Gastrocnemius medialis (tissue), 4 donors: ENCODE results near the gene FBXL22. TPM values are rescaled to one million over a fixed set of nuclear protein-coding genes. Genes with fewer than 3 reads are reported as not detected.
"Not testable (repeated sequence)": the region's sequence is repeated elsewhere in the genome, so short reads cannot be mapped to it uniquely, and the experiment has no call there.

Source experiments
- ATAC-seq, 2 donors: fragments of 150-250 bp; one replicate each; pipeline ENCODE4 v1.9.1; 2016
- DNase-seq, 2 donors: peaks; one replicate each; pipeline ENCODE4 v3.0.0-alpha.2; 2019
- H3K27ac ChIP-seq, 4 donors: fragments of 200-600 bp; sonication (generic); 1 replicate in 1 of 4; 2 replicates in 3 of 4; pipeline ENCODE4 v1.5.1; 2016 to 2018; ENCODE audit warnings: mild to moderate bottlenecking in 2 of 4, moderate library complexity in 1 of 4
- H3K27me3 ChIP-seq, 3 donors: fragments of 200-600 bp; sonication (generic) in 2 of 3; 1 replicate in 1 of 3; 2 replicates in 2 of 3; pipeline versions ENCODE4 v1.5.1 to v1.6.0; 2016 to 2019; ENCODE audit warnings: mild to moderate bottlenecking in 1 of 3, moderate library complexity in 1 of 3
- H3K36me3 ChIP-seq, 2 donors: fragments of 200-600 bp; sonication (generic) in 1 of 2; one replicate each; pipeline ENCODE4 v1.5.1; 2017 to 2018
- H3K4me1 ChIP-seq, 2 donors: fragments of 200-600 bp; sonication (generic) in 1 of 2; one replicate each; pipeline ENCODE4 v1.5.1; 2016 to 2017; ENCODE audit warnings: mild to moderate bottlenecking in 2 of 2
- H3K4me3 ChIP-seq, 4 donors: fragments of 200-600 bp; sonication (generic) in 3 of 4; 1 replicate in 1 of 4; 2 replicates in 3 of 4; pipeline ENCODE4 v1.5.1; 2016 to 2019; ENCODE audit warnings: mild to moderate bottlenecking in 2 of 4
- H3K9me3 ChIP-seq, 3 donors: fragments of 200-600 bp; sonication (generic) in 2 of 3; 1 replicate in 1 of 3; 2 replicates in 2 of 3; pipeline ENCODE4 v1.5.1; 2016 to 2019
- POLR2A ChIP-seq, 2 donors: fragments of 450-650 bp; IDR thresholded peaks; one replicate each; pipeline ENCODE4 v1.6.1; 2017; ENCODE audit warnings: antibody characterized with exemption in 2 of 2, mild to moderate bottlenecking in 2 of 2, moderate library complexity in 2 of 2
- in situ Hi-C, 4 donors: fragments of 200-750 bp; cut with MboI; loops; one replicate each; pipeline versions ENCODE4 v1.15.0 to v1.8.0; 2017; ENCODE audit warnings: low sequenced_read_pairs in 4 of 4
- intact Hi-C: fragments of 100-400 bp; cut with DNase I; formaldehyde crosslinking; loops from one replicate; pipeline ENCODE4 v1.15.1; 2023; ENCODE audit warnings: low total_unique reads
- total RNA-seq, 4 donors: library from RNA; depleted of rRNA; stranded (reverse); fragments of >200 nt; gene quantifications; one replicate each; pipeline versions ENCODE4 v1.1.0 to v1.2.3, GENCODE V29; 2016
- TF ChIP-seq, protein P1 (sequence below), 5 experiments: fragments of 450-650 bp in 3 of 5; fragments of 200-600 bp in 2 of 5; sonication (generic) in 2 of 5; IDR thresholded peaks in 4 of 5; conservative IDR thresholded peaks in 1 of 5; 1 replicate in 4 of 5; 2 replicates in 1 of 5; pipeline ENCODE4 v1.5.1; 2016 to 2019; ENCODE audit warnings: antibody characterized with exemption in 5 of 5, mild to moderate bottlenecking in 3 of 5, moderate library complexity in 3 of 5

Gene FBXL22
- total RNA-seq, 4 donors from 2014 or later, result 0.36 to 0.89 (median 0.68) TPM; not detected in 1

DNA sequence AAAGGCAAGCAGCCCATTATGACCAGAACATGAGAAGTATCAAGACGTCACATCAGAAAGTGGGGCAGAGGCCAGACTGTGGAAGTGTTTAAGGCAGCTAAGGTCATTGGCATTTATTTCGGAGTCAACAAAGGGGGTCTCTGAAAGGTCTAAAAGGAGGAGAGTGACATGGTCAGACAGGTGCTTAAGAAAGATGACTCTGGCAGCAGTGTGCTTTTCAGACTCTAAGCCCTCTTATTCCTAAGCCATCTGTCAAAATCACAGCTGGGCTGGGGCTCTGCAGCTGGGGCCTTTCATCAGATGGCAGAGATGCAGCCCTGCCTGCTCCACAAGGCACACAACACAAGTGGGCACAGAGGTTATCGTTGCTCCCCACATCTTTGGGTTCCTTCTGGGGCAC, 14.0 kb downstream of the FBXL22 start:
- DNase-seq (no peak), ATAC-seq (peak in 1 of 2 donors; percentile 7)
- peaks cover 0 to 54% of the 10 kb centered on the region in 2 donors for H3K36me3 ChIP-seq
- no peak overlapping the region for H3K4me3 ChIP-seq
- H3K9me3 ChIP-seq, result no peaks in the 10 kb centered on the region
- in situ Hi-C loops (loop anchor here in 1 of 4 donors (25.0 kb wide), 1 partner anchor 451 kb away; no protein-coding TSS in a partner anchor), intact Hi-C loops (no loop called here)
- H3K27me3 ChIP-seq, result no peaks in the 10 kb centered on the region
- no peak for TF ChIP-seq POLR2A (IDR thresholded peaks at IDR 0.05)
- TF ChIP-seq, protein P1, sequence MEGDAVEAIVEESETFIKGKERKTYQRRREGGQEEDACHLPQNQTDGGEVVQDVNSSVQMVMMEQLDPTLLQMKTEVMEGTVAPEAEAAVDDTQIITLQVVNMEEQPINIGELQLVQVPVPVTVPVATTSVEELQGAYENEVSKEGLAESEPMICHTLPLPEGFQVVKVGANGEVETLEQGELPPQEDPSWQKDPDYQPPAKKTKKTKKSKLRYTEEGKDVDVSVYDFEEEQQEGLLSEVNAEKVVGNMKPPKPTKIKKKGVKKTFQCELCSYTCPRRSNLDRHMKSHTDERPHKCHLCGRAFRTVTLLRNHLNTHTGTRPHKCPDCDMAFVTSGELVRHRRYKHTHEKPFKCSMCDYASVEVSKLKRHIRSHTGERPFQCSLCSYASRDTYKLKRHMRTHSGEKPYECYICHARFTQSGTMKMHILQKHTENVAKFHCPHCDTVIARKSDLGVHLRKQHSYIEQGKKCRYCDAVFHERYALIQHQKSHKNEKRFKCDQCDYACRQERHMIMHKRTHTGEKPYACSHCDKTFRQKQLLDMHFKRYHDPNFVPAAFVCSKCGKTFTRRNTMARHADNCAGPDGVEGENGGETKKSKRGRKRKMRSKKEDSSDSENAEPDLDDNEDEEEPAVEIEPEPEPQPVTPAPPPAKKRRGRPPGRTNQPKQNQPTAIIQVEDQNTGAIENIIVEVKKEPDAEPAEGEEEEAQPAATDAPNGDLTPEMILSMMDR (IDR thresholded peaks at IDR 0.05 in 4 of 5, conservative IDR thresholded peaks at IDR 0.05 in 1 of 5), result no peak
- peak overlapping the region; percentile 16 to 64 (median 44) for H3K27ac ChIP-seq
- H3K4me1 ChIP-seq, result peaks cover 13 to 17% of the 10 kb centered on the region in 2 donors

- peak overlapping the region in 1 of 4 donors; percentile 64 for H3K27ac ChIP-seq
- peaks cover 13 to 17% of the 10 kb centered on the region in 2 donors for H3K4me1 ChIP-seq
- no peaks in the 10 kb centered on the region for H3K9me3 ChIP-seq
- in situ Hi-C loops, result loop anchor here in 1 of 4 donors (25.0 kb wide), 1 partner anchor 450 kb away; no protein-coding TSS in a partner anchor
- no peaks in the 10 kb centered on the region for H3K27me3 ChIP-seq
- no peak for TF ChIP-seq POLR2A (IDR thresholded peaks at IDR 0.05)
- TF ChIP-seq, protein P1 (IDR thresholded peaks at IDR 0.05 in 4 of 5, conservative IDR thresholded peaks at IDR 0.05 in 1 of 5), result no peak
- ATAC-seq (no peak), DNase-seq (no peak)
- intact Hi-C loops, result no loop called here
- H3K4me3 ChIP-seq, result no peak overlapping the region
- peaks cover 0 to 58% of the 10 kb centered on the region in 2 donors for H3K36me3 ChIP-seq
These were observed 15.1 kb downstream of the FBXL22 start for GRCh38 chr15:63612300-63612699.

GRCh38 chr15:63615935-63616334, 18.7 kb downstream of the FBXL22 start:
- DNase-seq (no peak), ATAC-seq (no peak)
- TF ChIP-seq, protein P1 (IDR thresholded peaks at IDR 0.05 in 4 of 5, conservative IDR thresholded peaks at IDR 0.05 in 1 of 5), result no peak
- TF ChIP-seq POLR2A (IDR thresholded peaks at IDR 0.05), result no peak
- Histone ChIP-seq H3K27ac (peak overlapping the region in 1 of 4 donors; percentile 1), H3K36me3 (peaks cover 0 to 37% of the 10 kb centered on the region in 2 donors), H3K4me3 (no peak overlapping the region), H3K27me3 (no peaks in the 10 kb centered on the region), H3K4me1 (peaks cover 5 to 7% of the 10 kb centered on the region in 2 donors), H3K9me3 (no peaks in the 10 kb centered on the region)
- intact Hi-C loops, result no loop called here
- in situ Hi-C loops, result loop anchor here in 1 of 4 donors (25.0 kb wide), 1 partner anchor 446 kb away; no protein-coding TSS in a partner anchor

DNA sequence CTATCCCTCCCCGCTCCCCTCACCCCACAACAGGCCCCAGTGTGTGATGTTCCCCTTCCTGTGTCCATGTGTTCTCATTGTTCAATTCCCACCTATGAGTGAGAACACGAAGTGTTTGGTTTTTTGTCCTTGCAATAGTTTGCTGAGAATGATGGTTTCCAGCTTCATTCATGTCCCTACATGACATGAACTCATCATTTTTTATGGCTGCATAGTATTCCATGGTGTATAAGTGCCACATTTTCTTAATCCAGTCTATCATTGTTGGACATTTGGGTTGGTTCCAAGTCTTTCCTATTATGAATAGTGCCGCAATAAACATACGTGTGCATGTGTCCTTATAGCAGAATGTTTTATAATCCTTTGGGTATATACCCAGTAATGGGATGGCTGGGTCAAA, 20.0 kb downstream of the FBXL22 start:
- peaks cover 0 to 41% of the 10 kb centered on the region in 2 donors for H3K36me3 ChIP-seq
- in situ Hi-C loops, result loop anchor here in 1 of 4 donors (25.0 kb wide), 1 partner anchor 445 kb away; no protein-coding TSS in a partner anchor

GRCh38 chr15:63617627-63618026, 20.4 kb downstream of the FBXL22 start:
- H3K27ac ChIP-seq, H3K9me3 ChIP-seq, DNase-seq, H3K4me1 ChIP-seq, H3K4me3 ChIP-seq, ATAC-seq, intact Hi-C loops, H3K27me3 ChIP-seq: not testable (repeated sequence)
- H3K36me3 ChIP-seq, result peaks cover 3 to 42% of the 10 kb centered on the region in 2 donors
- in situ Hi-C loops, result loop anchor here in 1 of 4 donors (25.0 kb wide), 1 partner anchor 445 kb away; no protein-coding TSS in a partner anchor

More for the DNA sequence above, 20.0 kb downstream of the FBXL22 start:
- H3K4me3 ChIP-seq, DNase-seq, H3K9me3 ChIP-seq, H3K27me3 ChIP-seq, intact Hi-C loops, H3K27ac ChIP-seq, ATAC-seq, H3K4me1 ChIP-seq: not testable (repeated sequence)

GRCh38 chr15:63620760-63621159, 23.6 kb downstream of the FBXL22 start:
- intact Hi-C loops, H3K4me3 ChIP-seq, DNase-seq, H3K4me1 ChIP-seq, H3K27ac ChIP-seq, ATAC-seq, H3K27me3 ChIP-seq, H3K9me3 ChIP-seq: not testable (repeated sequence)
- in situ Hi-C loops, result loop anchor here in 1 of 4 donors (25.0 kb wide), 1 partner anchor 442 kb away; no protein-coding TSS in a partner anchor
- peaks cover 5 to 55% of the 10 kb centered on the region in 2 donors for H3K36me3 ChIP-seq
